Measurements from ENCODE around the gene BPTF. TPM values are rescaled to one million over a fixed set of nuclear protein-coding genes. Genes with fewer than 3 reads are reported as not detected.

Gene BPTF, protein sequence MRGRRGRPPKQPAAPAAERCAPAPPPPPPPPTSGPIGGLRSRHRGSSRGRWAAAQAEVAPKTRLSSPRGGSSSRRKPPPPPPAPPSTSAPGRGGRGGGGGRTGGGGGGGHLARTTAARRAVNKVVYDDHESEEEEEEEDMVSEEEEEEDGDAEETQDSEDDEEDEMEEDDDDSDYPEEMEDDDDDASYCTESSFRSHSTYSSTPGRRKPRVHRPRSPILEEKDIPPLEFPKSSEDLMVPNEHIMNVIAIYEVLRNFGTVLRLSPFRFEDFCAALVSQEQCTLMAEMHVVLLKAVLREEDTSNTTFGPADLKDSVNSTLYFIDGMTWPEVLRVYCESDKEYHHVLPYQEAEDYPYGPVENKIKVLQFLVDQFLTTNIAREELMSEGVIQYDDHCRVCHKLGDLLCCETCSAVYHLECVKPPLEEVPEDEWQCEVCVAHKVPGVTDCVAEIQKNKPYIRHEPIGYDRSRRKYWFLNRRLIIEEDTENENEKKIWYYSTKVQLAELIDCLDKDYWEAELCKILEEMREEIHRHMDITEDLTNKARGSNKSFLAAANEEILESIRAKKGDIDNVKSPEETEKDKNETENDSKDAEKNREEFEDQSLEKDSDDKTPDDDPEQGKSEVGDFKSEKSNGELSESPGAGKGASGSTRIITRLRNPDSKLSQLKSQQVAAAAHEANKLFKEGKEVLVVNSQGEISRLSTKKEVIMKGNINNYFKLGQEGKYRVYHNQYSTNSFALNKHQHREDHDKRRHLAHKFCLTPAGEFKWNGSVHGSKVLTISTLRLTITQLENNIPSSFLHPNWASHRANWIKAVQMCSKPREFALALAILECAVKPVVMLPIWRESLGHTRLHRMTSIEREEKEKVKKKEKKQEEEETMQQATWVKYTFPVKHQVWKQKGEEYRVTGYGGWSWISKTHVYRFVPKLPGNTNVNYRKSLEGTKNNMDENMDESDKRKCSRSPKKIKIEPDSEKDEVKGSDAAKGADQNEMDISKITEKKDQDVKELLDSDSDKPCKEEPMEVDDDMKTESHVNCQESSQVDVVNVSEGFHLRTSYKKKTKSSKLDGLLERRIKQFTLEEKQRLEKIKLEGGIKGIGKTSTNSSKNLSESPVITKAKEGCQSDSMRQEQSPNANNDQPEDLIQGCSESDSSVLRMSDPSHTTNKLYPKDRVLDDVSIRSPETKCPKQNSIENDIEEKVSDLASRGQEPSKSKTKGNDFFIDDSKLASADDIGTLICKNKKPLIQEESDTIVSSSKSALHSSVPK (N-terminal part only)
- 41.6 and 44.1 TPM in 2 replicates for total RNA-seq (2014; rRNA removed; shearing (Covaris generic))

GRCh38 chr17:67824735-67825626, at the start of gene BPTF:
Gene BPTF (plus strand): TSS chr17:67825503. CDS start chr17:67825725, 222 bp downstream.

GRCh38 chr17:67996301-67997171, 171.2 kb downstream of the BPTF start, which contains the start of gene C17orf58:
Gene C17orf58 (minus strand): TSS chr17:67996469. CDS start chr17:67996198, 271 bp downstream.

Small RNA genes within 50 kb of the gene (small RNA-seq; reads per million reads assigned to genes)
- not detected for gene RN7SL622P

Other genes starting within 250 kb of the BPTF start
- gene NOL11, start 107.6 kb upstream of the BPTF start, total RNA-seq (2014; rRNA removed; shearing (Covaris generic)) = 53.4 and 56.5 TPM in 2 replicates
- gene C17orf58, start 171.0 kb downstream of the BPTF start, total RNA-seq (2014; rRNA removed; shearing (Covaris generic)) = 30.9 and 37.7 TPM in 2 replicates
- 223 and 267 TPM in 2 replicates for gene KPNA2, start 210.2 kb downstream of the BPTF start, total RNA-seq (2014; rRNA removed; shearing (Covaris generic))